Subcutaneous abdominal adipose tissue (tissue), 5 donors: ENCODE data around the gene LRRK2.
"Not testable (repeated sequence)": the region's sequence is repeated elsewhere in the genome, so short reads cannot be mapped to it uniquely, and the experiment has no call there.

Experiments used
- H3K27ac ChIP-seq: one replicate; pipeline ENCODE4 v1.7.0; 2013; ENCODE audit warnings: low read depth, mild to moderate bottlenecking, inconsistent platforms, low read length, moderate library complexity
- H3K27me3 ChIP-seq, 5 donors: one replicate each; pipeline ENCODE4 v1.7.0; 2013; ENCODE audit warnings: low read length in 5 of 5, inconsistent platforms in 1 of 5; ENCODE audit not compliant: control insufficient read depth in 5 of 5, insufficient read depth in 4 of 5
- H3K36me3 ChIP-seq, 5 donors: one replicate each; pipeline ENCODE4 v1.7.0; 2013; ENCODE audit warnings: low read length in 5 of 5; ENCODE audit not compliant: control insufficient read depth in 5 of 5, insufficient read depth in 5 of 5
- H3K4me1 ChIP-seq, 5 donors: one replicate each; pipeline ENCODE4 v1.7.0; 2013; ENCODE audit warnings: low read length in 5 of 5, mild to moderate bottlenecking in 3 of 5, moderate library complexity in 1 of 5; ENCODE audit not compliant: control insufficient read depth in 5 of 5, insufficient read depth in 5 of 5
- H3K4me3 ChIP-seq, 5 donors: one replicate each; pipeline ENCODE4 v1.7.0; 2013; ENCODE audit warnings: low read length in 5 of 5, low read depth in 1 of 5
- H3K9ac ChIP-seq, 5 donors: one replicate each; pipeline ENCODE4 v1.7.0; 2013; ENCODE audit warnings: low read length in 5 of 5, mild to moderate bottlenecking in 4 of 5, moderate library complexity in 3 of 5
- H3K9me3 ChIP-seq, 5 donors: one replicate each; pipeline ENCODE4 v1.7.0; 2013; ENCODE audit warnings: low read length in 5 of 5; ENCODE audit not compliant: control insufficient read depth in 5 of 5
- donor health status: healthy.
- donor health status: healthy.
- donor health status: healthy.
- donor health status: healthy.
- donor health status: healthy.

Gene LRRK2

GRCh38 chr12:40376533-40377267 lies 151.9 kb downstream of the LRRK2 start:
- H3K4me1 ChIP-seq = no peaks in the 10 kb centered on the region

GRCh38 chr12:40378691-40379090 lies 153.9 kb downstream of the LRRK2 start:
- Histone ChIP-seq H3K9me3 (no peaks in the 10 kb centered on the region), H3K36me3 (no peaks in the 10 kb centered on the region), H3K9ac (no peak overlapping the region), H3K27ac (no peak overlapping the region), H3K27me3 (no peaks in the 10 kb centered on the region), H3K4me3 (no peak overlapping the region), H3K4me1 (no peaks in the 10 kb centered on the region)

More at GRCh38 chr12:40376533-40377267, 151.9 kb downstream of the LRRK2 start:
- H3K27ac ChIP-seq = no peak overlapping the region
- H3K4me3 ChIP-seq = no peak overlapping the region
- H3K36me3 ChIP-seq = no peaks in the 10 kb centered on the region
- H3K9me3 ChIP-seq = no peaks in the 10 kb centered on the region
- no peak overlapping the region for H3K9ac ChIP-seq
- H3K27me3 ChIP-seq = no peaks in the 10 kb centered on the region

- no peak overlapping the region for H3K4me3 ChIP-seq
- no peaks in the 10 kb centered on the region for H3K27me3 ChIP-seq
- no peak overlapping the region for H3K27ac ChIP-seq
- H3K4me1 ChIP-seq = no peaks in the 10 kb centered on the region
- H3K9ac ChIP-seq = no peak overlapping the region
- no peaks in the 10 kb centered on the region for H3K9me3 ChIP-seq
- H3K36me3 ChIP-seq = no peaks in the 10 kb centered on the region
Measured at GRCh38 chr12:40382217-40382616, 157.4 kb downstream of the LRRK2 start.

- not testable (repeated sequence) for H3K27ac ChIP-seq, H3K36me3 ChIP-seq, H3K9ac ChIP-seq, H3K4me3 ChIP-seq, H3K9me3 ChIP-seq, H3K4me1 ChIP-seq, H3K27me3 ChIP-seq
Measured at GRCh38 chr12:40387279-40387678, 162.5 kb downstream of the LRRK2 start.

- H3K27ac ChIP-seq = no peak overlapping the region
- H3K36me3 ChIP-seq = no peaks in the 10 kb centered on the region
- H3K9ac ChIP-seq = no peak overlapping the region
- no peaks in the 10 kb centered on the region for H3K4me1 ChIP-seq
- no peaks in the 10 kb centered on the region for H3K27me3 ChIP-seq
- H3K9me3 ChIP-seq = peaks cover 0 to 4% (median 0%) of the 10 kb centered on the region in 5 donors
- no peak overlapping the region for H3K4me3 ChIP-seq
Measured at GRCh38 chr12:40390980-40391379, 166.2 kb downstream of the LRRK2 start.

GRCh38 chr12:40393026-40393425 lies 168.2 kb downstream of the LRRK2 start:
- H3K9me3 ChIP-seq = peaks cover 0 to 4% (median 0%) of the 10 kb centered on the region in 5 donors
- no peak overlapping the region for H3K27ac ChIP-seq
- no peaks in the 10 kb centered on the region for H3K4me1 ChIP-seq
- H3K4me3 ChIP-seq = no peak overlapping the region
- H3K27me3 ChIP-seq = no peaks in the 10 kb centered on the region
- no peak overlapping the region for H3K9ac ChIP-seq
- no peaks in the 10 kb centered on the region for H3K36me3 ChIP-seq

GRCh38 chr12:40399656-40400055 lies 174.9 kb downstream of the LRRK2 start:
- no peaks in the 10 kb centered on the region for H3K36me3 ChIP-seq
- no peak overlapping the region for H3K27ac ChIP-seq
- H3K9me3 ChIP-seq = peaks cover 0 to 2% (median 0%) of the 10 kb centered on the region in 5 donors
- H3K4me1 ChIP-seq = no peaks in the 10 kb centered on the region
- H3K9ac ChIP-seq = no peak overlapping the region
- H3K4me3 ChIP-seq = no peak overlapping the region
- H3K27me3 ChIP-seq = no peaks in the 10 kb centered on the region

GRCh38 chr12:40405419-40405818 lies 180.6 kb downstream of the LRRK2 start:
- Histone ChIP-seq H3K27ac (no peak overlapping the region), H3K4me1 (no peaks in the 10 kb centered on the region), H3K27me3 (no peaks in the 10 kb centered on the region), H3K9me3 (no peaks in the 10 kb centered on the region), H3K9ac (no peak overlapping the region), H3K36me3 (no peaks in the 10 kb centered on the region), H3K4me3 (no peak overlapping the region)
